NCI-H345 (cell line): ENCODE data around the gene PMEPA1.

Experiments used
- DNase-seq: peaks from one replicate; lab custom pipeline; 2025; lab: John Stamatoyannopoulos, UW

The PMEPA1 gene

GRCh38 chr20:57711311-57711712, 1.5 kb upstream of the PMEPA1 start:
- no peak for DNase-seq

GRCh38 chr20:57710841-57711240, 1.0 kb upstream of the PMEPA1 start:
- DNase-seq = no peak

- DNase-seq = no peak
Observed at GRCh38 chr20:57708694-57709673, 831 bp downstream of the PMEPA1 start.

- no peak for DNase-seq
Observed at GRCh38 chr20:57707849-57708693, 1.7 kb downstream of the PMEPA1 start.

GRCh38 chr20:57707320-57707719, 2.5 kb downstream of the PMEPA1 start:
- no peak for DNase-seq

GRCh38 chr20:57705127-57705899, 4.5 kb downstream of the PMEPA1 start:
- no peak for DNase-seq

GRCh38 chr20:57704245-57704644, 5.6 kb downstream of the PMEPA1 start:
- no peak for DNase-seq

GRCh38 chr20:57703013-57703412, 6.8 kb downstream of the PMEPA1 start:
- DNase-seq = no peak

- DNase-seq = no peak
Observed at GRCh38 chr20:57702521-57702920, 7.3 kb downstream of the PMEPA1 start.

- no peak for DNase-seq
Observed at GRCh38 chr20:57702091-57702490, 7.7 kb downstream of the PMEPA1 start.

- no peak for DNase-seq
Observed at GRCh38 chr20:57701651-57702050, 8.2 kb downstream of the PMEPA1 start.

- DNase-seq = no peak
Observed at GRCh38 chr20:57701090-57701489, 8.7 kb downstream of the PMEPA1 start.

GRCh38 chr20:57699395-57699794, 10.4 kb downstream of the PMEPA1 start:
- DNase-seq = no peak

GRCh38 chr20:57698867-57699275, 10.9 kb downstream of the PMEPA1 start:
- no peak for DNase-seq

GRCh38 chr20:57698116-57698866, 11.5 kb downstream of the PMEPA1 start:
- DNase-seq = no peak

- no peak for DNase-seq
Observed at GRCh38 chr20:57697543-57697942, 12.3 kb downstream of the PMEPA1 start.

- no peak for DNase-seq
Observed at GRCh38 chr20:57696401-57696961, 13.3 kb downstream of the PMEPA1 start.

- no peak for DNase-seq
Observed at GRCh38 chr20:57695940-57696339, 13.9 kb downstream of the PMEPA1 start.

GRCh38 chr20:57695012-57695411, 14.8 kb downstream of the PMEPA1 start:
- no peak for DNase-seq

- no peak for DNase-seq
Observed at GRCh38 chr20:57694481-57694880, 15.3 kb downstream of the PMEPA1 start.
